ENCODE measurements around the gene SHB. TPM values are rescaled to one million over a fixed set of nuclear protein-coding genes. Genes with fewer than 3 reads are reported as not detected.

SHB gene
- total and polyA plus RNA-seq, 5 donors = 14.5 to 38.9 (median 30.4) TPM

DNA sequence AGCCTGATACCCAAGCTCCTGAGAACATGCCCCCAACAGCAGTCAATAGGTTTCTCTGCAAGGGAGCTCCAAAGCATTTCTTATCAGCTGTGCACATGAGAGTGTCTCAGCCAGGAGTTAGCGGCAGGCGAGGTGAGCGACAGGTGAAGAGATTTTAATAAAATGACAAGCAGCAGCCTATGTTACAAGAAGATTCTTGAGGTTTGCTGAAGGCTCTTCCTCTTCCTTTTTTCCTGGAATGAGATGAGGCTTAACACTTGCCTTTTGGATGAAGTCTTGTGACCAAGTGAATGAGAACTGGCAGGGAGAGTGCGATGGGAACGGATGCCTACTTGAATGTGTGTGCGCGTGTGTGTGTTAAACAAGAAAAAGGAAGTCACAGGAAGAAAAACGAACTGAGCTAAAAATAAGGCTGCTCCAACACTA lies 76.1 kb downstream of the SHB start:
- peaks cover 20% of the 10 kb centered on the region for H3K4me1 ChIP-seq (ENCODE audit: control insufficient read depth, insufficient read depth, low read length)
- 33% methylated on average over 8 of the region's 8 CpGs for WGBS
- no peak overlapping the region for H3K4me3 ChIP-seq (ENCODE audit: low read length)
- ATAC-seq = no peak
- intact Hi-C loops (cut with DNase I) = loop anchor here in 2 of 4 donors (10.0 kb wide), 2 partner anchors 58 to 162 kb away; no protein-coding TSS in a partner anchor
- no peaks in the 10 kb centered on the region for H3K9me3 ChIP-seq (ENCODE audit: control insufficient read depth, low read length)
- DNase-seq = peak in 1 of 3 donors; percentile 72
- no peaks in the 10 kb centered on the region for H3K27me3 ChIP-seq (ENCODE audit: control insufficient read depth, insufficient read depth)
- peak overlapping the region; percentile 12 for H3K27ac ChIP-seq (ENCODE audit: low read length)

- H3K9me3 ChIP-seq (ENCODE audit: control insufficient read depth, low read length) = no peaks in the 10 kb centered on the region
- intact Hi-C loops (cut with DNase I) = loop anchor here in 2 of 4 donors (10.0 kb wide), 2 partner anchors 56 to 164 kb away; no protein-coding TSS in a partner anchor
- no peaks in the 10 kb centered on the region for H3K27me3 ChIP-seq (ENCODE audit: control insufficient read depth, insufficient read depth)
- H3K4me1 ChIP-seq (ENCODE audit: control insufficient read depth, insufficient read depth, low read length) = peaks cover 29% of the 10 kb centered on the region
- 65% methylated on average over 5 of the region's 5 CpGs for WGBS
- peak overlapping the region; percentile 59 for H3K27ac ChIP-seq (ENCODE audit: low read length)
- no peak overlapping the region for H3K4me3 ChIP-seq (ENCODE audit: low read length)
- DNase-seq (no peak), ATAC-seq (no peak)
Observed at GRCh38 chr9:37990404-37991015, 78.5 kb downstream of the SHB start.

- H3K9me3 ChIP-seq (ENCODE audit: control insufficient read depth, low read length) = no peaks in the 10 kb centered on the region
- H3K4me3 ChIP-seq (ENCODE audit: low read length) = no peak overlapping the region
- DNase-seq = no peak
- no peaks in the 10 kb centered on the region for H3K27me3 ChIP-seq (ENCODE audit: control insufficient read depth, insufficient read depth)
- no peak for ATAC-seq
- H3K4me1 ChIP-seq (ENCODE audit: control insufficient read depth, insufficient read depth, low read length) = peaks cover 32% of the 10 kb centered on the region
- intact Hi-C loops (cut with DNase I) = loop anchor here in 3 of 4 donors (5.0 to 10.0 kb wide), 3 partner anchors 55 to 165 kb away; no protein-coding TSS in a partner anchor
- no peak overlapping the region for H3K27ac ChIP-seq (ENCODE audit: low read length)
- WGBS = 66% methylated on average over 5 of the region's 5 CpGs
Observed at GRCh38 chr9:37989701-37990100, 79.3 kb downstream of the SHB start.

GRCh38 chr9:37988602-37989001 lies 80.4 kb downstream of the SHB start:
- peak overlapping the region; percentile 45 for H3K27ac ChIP-seq (ENCODE audit: low read length)
- H3K27me3 ChIP-seq (ENCODE audit: control insufficient read depth, insufficient read depth) = no peaks in the 10 kb centered on the region
- no peaks in the 10 kb centered on the region for H3K9me3 ChIP-seq (ENCODE audit: control insufficient read depth, low read length)
- no peak overlapping the region for H3K4me3 ChIP-seq (ENCODE audit: low read length)
- H3K4me1 ChIP-seq (ENCODE audit: control insufficient read depth, insufficient read depth, low read length) = peaks cover 27% of the 10 kb centered on the region
- intact Hi-C loops (cut with DNase I) = loop anchor here in 1 of 4 donors (5.0 kb wide), 1 partner anchor 66 kb away; no protein-coding TSS in a partner anchor
- WGBS = 66% methylated on average over 2 of the region's 2 CpGs
- no peak for DNase-seq
- no peak for ATAC-seq

GRCh38 chr9:37988041-37988440 lies 81.0 kb downstream of the SHB start:
- ATAC-seq = peak; percentile 3 to 27
- no peaks in the 10 kb centered on the region for H3K9me3 ChIP-seq (ENCODE audit: control insufficient read depth, low read length)
- no peak overlapping the region for H3K4me3 ChIP-seq (ENCODE audit: low read length)
- intact Hi-C loops (cut with DNase I) = loop anchor here in 1 of 4 donors (5.0 kb wide), 1 partner anchor 66 kb away; no protein-coding TSS in a partner anchor
- no peak for DNase-seq
- 61% methylated on average over 5 of the region's 5 CpGs for WGBS
- H3K27me3 ChIP-seq (ENCODE audit: control insufficient read depth, insufficient read depth) = no peaks in the 10 kb centered on the region
- peaks cover 27% of the 10 kb centered on the region for H3K4me1 ChIP-seq (ENCODE audit: control insufficient read depth, insufficient read depth, low read length)
- peak overlapping the region; percentile 63 for H3K27ac ChIP-seq (ENCODE audit: low read length)

GRCh38 chr9:37987467-37987981 lies 81.5 kb downstream of the SHB start:
- intact Hi-C loops (cut with DNase I) = loop anchor here in 1 of 4 donors (5.0 kb wide), 1 partner anchor 65 kb away; no protein-coding TSS in a partner anchor
- Histone ChIP-seq H3K4me3 (ENCODE audit: low read length) (no peak overlapping the region), H3K27ac (ENCODE audit: low read length) (peak overlapping the region; percentile 63), H3K27me3 (ENCODE audit: control insufficient read depth, insufficient read depth) (no peaks in the 10 kb centered on the region), H3K9me3 (ENCODE audit: control insufficient read depth, low read length) (no peaks in the 10 kb centered on the region), H3K4me1 (ENCODE audit: control insufficient read depth, insufficient read depth, low read length) (peaks cover 27% of the 10 kb centered on the region)
- peak; percentile 58 to 85 (median 83) for DNase-seq
- WGBS = 72% methylated on average over 7 of the region's 7 CpGs
- peak; percentile 57 to 59 for ATAC-seq

DNA sequence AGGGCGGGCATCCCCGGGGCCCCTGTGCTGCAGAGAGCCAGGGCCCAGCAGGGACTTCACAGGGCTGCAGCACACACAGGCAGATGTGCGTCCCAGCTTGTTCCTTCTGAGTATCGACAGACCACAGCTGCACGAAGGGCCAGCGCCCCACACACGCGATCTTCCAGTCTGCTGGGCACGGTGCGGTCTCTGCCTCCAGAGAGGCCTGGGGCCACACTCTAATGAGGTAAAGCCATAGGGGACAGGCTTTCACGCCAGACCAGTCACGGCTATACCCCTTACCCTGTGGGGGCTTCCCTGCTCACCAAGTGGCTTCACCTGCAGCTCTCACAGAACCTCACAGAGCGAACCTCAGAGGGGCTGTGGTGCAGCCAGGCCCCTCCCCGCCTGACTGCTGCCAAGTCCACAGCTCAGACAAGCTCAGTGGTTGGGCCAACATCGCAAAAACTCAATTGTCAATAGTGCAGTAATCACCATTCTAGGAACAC lies 82.2 kb downstream of the SHB start:
- peak overlapping the region; percentile 63 for H3K27ac ChIP-seq (ENCODE audit: low read length)
- ATAC-seq = peak in 1 of 2 donors; percentile 9

GRCh38 chr9:37986001-37986400 lies 83.0 kb downstream of the SHB start:
- H3K27me3 ChIP-seq (ENCODE audit: control insufficient read depth, insufficient read depth) = no peaks in the 10 kb centered on the region
- peaks cover 27% of the 10 kb centered on the region for H3K4me1 ChIP-seq (ENCODE audit: control insufficient read depth, insufficient read depth, low read length)
- ATAC-seq (no peak), DNase-seq (no peak)
- H3K27ac ChIP-seq (ENCODE audit: low read length) = no peak overlapping the region
- no peak overlapping the region for H3K4me3 ChIP-seq (ENCODE audit: low read length)
- WGBS = 93% methylated on average over 4 of the region's 4 CpGs
- intact Hi-C loops (cut with DNase I) = loop anchor here in 1 of 4 donors (5.0 kb wide), 1 partner anchor 64 kb away; no protein-coding TSS in a partner anchor
- no peaks in the 10 kb centered on the region for H3K9me3 ChIP-seq (ENCODE audit: control insufficient read depth, low read length)

More for the DNA sequence above, 82.2 kb downstream of the SHB start:
- H3K4me1 ChIP-seq (ENCODE audit: control insufficient read depth, insufficient read depth, low read length) = peaks cover 27% of the 10 kb centered on the region
- H3K9me3 ChIP-seq (ENCODE audit: control insufficient read depth, low read length) = no peaks in the 10 kb centered on the region
- intact Hi-C loops (cut with DNase I) = loop anchor here in 1 of 4 donors (5.0 kb wide), 1 partner anchor 65 kb away; no protein-coding TSS in a partner anchor
- no peak overlapping the region for H3K4me3 ChIP-seq (ENCODE audit: low read length)
- H3K27me3 ChIP-seq (ENCODE audit: control insufficient read depth, insufficient read depth) = no peaks in the 10 kb centered on the region
- DNase-seq = no peak
- WGBS = 87% methylated on average over 15 of the region's 15 CpGs

DNA sequence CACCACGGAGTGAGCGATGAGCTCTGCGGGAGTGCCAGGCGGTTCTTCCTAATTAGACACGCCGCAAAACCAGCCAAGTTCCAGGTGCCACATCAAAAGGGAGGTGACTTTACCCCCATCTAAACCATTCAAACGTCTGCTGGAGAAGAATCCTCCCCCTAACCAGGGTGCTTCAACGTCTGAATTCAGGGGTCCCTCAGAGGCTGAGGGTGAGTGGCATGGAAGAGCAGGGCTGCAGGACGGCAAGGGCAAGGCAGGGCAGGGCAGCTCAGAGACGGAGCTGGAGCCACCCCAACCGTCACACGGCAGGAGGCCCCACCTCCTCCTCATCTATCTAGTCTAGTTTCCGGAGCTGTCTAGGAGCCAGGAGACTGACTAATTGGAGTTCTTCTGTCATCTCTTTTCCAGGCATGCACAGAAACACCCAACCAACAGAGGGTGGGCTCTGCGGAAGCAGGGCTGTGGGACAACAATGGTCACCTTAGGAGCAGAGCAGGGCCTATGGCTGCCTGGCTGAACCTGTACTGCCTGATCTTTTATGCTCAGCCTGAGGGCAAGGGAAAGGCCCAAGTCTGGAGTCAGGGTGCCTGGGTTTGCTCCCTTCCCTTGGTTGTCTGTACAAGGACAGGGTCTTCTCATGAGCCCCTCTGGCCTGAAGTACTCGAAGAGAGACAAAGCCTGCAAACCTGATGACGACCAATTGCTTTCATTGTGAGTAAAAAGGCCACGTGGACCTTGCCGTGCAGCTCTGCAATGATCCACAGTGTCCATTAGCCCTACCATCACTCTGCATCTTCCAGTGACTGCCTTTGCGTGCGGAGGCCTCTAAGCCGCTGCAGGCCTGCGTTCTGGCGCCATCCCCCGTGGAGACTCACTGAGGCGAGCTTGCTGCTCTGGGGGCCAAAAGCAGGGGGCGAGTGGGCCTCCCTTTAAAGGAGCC lies 84.1 kb downstream of the SHB start:
- Histone ChIP-seq H3K27me3 (ENCODE audit: control insufficient read depth, insufficient read depth) (no peaks in the 10 kb centered on the region), H3K4me1 (ENCODE audit: control insufficient read depth, insufficient read depth, low read length) (peaks cover 24% of the 10 kb centered on the region), H3K4me3 (ENCODE audit: low read length) (no peak overlapping the region), H3K27ac (ENCODE audit: low read length) (no peak overlapping the region), H3K9me3 (ENCODE audit: control insufficient read depth, low read length) (no peaks in the 10 kb centered on the region)
- intact Hi-C loops (cut with DNase I) = loop anchor here in 2 of 4 donors (2.0 to 5.0 kb wide), 2 partner anchors 40 to 63 kb away; no protein-coding TSS in a partner anchor
- 48% methylated on average over 26 of the region's 26 CpGs for WGBS
- peak; percentile 83 to 90 for ATAC-seq
- peak; percentile 55 to 76 (median 74) for DNase-seq

DNA sequence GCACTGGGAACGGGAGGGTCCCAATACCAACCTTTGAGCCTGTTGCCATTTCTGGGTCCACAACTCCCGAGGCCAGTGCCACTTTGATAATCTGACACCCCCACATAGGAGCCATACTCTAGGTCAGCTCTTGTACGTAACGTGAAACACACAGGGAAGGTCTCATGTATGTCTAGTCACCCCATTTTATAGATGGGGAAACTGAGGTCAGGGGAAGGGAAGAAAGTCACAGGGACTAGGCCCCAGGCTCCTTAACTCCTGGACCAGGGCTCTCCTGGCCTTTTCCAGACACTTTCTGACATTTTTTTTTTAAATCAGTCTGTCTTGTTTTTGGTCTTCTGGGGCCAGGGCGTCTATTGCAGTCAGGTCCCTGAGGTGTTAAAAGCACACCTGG lies 84.8 kb downstream of the SHB start:
- Histone ChIP-seq H3K27ac (ENCODE audit: low read length) (no peak overlapping the region), H3K9me3 (ENCODE audit: control insufficient read depth, low read length) (no peaks in the 10 kb centered on the region), H3K4me1 (ENCODE audit: control insufficient read depth, insufficient read depth, low read length) (peaks cover 23% of the 10 kb centered on the region), H3K4me3 (ENCODE audit: low read length) (no peak overlapping the region), H3K27me3 (ENCODE audit: control insufficient read depth, insufficient read depth) (no peaks in the 10 kb centered on the region)
- intact Hi-C loops (cut with DNase I) = loop anchor here in 1 of 4 donors (2.0 kb wide), 1 partner anchor 41 kb away; no protein-coding TSS in a partner anchor
- ATAC-seq = no peak
- no peak for DNase-seq
- 88% methylated on average over 5 of the region's 5 CpGs for WGBS

Measured in right cardiac atrium (tissue), 5 donors.